H9 (cell line): ENCODE data around the gene SEPTIN2. TPM values are rescaled to one million over a fixed set of nuclear protein-coding genes. Genes with fewer than 3 reads are reported as not detected.

Experiments used
- DNase-seq: peaks from one replicate; pipeline ENCODE4 v3.0.0-alpha.2; 2017
- H2AFZ ChIP-seq: one replicate; pipeline ENCODE4 v1.6.1; 2013; ENCODE audit warnings: mild to moderate bottlenecking, low read length, control low read depth, moderate library complexity
- H2AK5ac ChIP-seq: 2 replicates; pipeline ENCODE4 v1.6.1; 2013; ENCODE audit warnings: low read length, control low read depth, mixed read lengths; ENCODE audit not compliant: insufficient read length
- H2BK120ac ChIP-seq: one replicate; pipeline ENCODE4 v1.6.1; 2013; ENCODE audit warnings: low read depth, mild to moderate bottlenecking, low read length, control low read depth, inconsistent platforms; ENCODE audit not compliant: poor library complexity, severe bottlenecking
- H2BK12ac ChIP-seq: 2 replicates; pipeline ENCODE4 v1.6.1; 2013; ENCODE audit warnings: low read length, control low read depth, mixed read lengths, low read depth; ENCODE audit not compliant: insufficient read length
- H2BK15ac ChIP-seq: 2 replicates; pipeline ENCODE4 v1.6.1; 2013; ENCODE audit warnings: low read depth, low read length, control low read depth
- H2BK20ac ChIP-seq: one replicate; pipeline ENCODE4 v1.6.1; 2013; ENCODE audit warnings: low read depth, mild to moderate bottlenecking, low read length, control low read depth, inconsistent platforms; ENCODE audit not compliant: poor library complexity, severe bottlenecking
- H2BK5ac ChIP-seq: 2 replicates; pipeline ENCODE4 v1.6.1; 2013; ENCODE audit warnings: low read length, control low read depth, mixed read lengths; ENCODE audit not compliant: insufficient read length
- H3K14ac ChIP-seq: 2 replicates; pipeline ENCODE4 v1.6.1; 2013; ENCODE audit warnings: low read length, control low read depth; ENCODE audit not compliant: insufficient read depth
- H3K18ac ChIP-seq: 2 replicates; pipeline ENCODE4 v1.6.1; 2013; ENCODE audit warnings: low read depth, mild to moderate bottlenecking, mixed read lengths, low read length, control low read depth; ENCODE audit not compliant: insufficient read length
- H3K23ac ChIP-seq: 2 replicates; pipeline ENCODE4 v1.6.1; 2013; ENCODE audit warnings: low read length, control low read depth, mixed read lengths, low read depth; ENCODE audit not compliant: insufficient read length
- H3K23me2 ChIP-seq: 2 replicates; pipeline ENCODE4 v1.6.1; 2013; ENCODE audit warnings: low read depth, mild to moderate bottlenecking, mixed read lengths, low read length, control low read depth; ENCODE audit not compliant: insufficient read length, poor library complexity, severe bottlenecking
- H3K27ac ChIP-seq: 2 replicates; pipeline ENCODE4 v1.5.1; 2013; ENCODE audit warnings: low read length, control low read depth, mixed read lengths, low read depth; ENCODE audit not compliant: insufficient read length
- H3K27me3 ChIP-seq: 2 replicates; pipeline ENCODE4 v1.6.1; 2013; ENCODE audit warnings: low read length, control low read depth, inconsistent platforms; ENCODE audit not compliant: insufficient read depth
- H3K4ac ChIP-seq: 2 replicates; pipeline ENCODE4 v1.6.1; 2013; ENCODE audit warnings: low read depth, mild to moderate bottlenecking, control low read depth, inconsistent platforms, low read length, moderate library complexity
- H3K4me1 ChIP-seq: 2 replicates; pipeline ENCODE4 v1.6.1; 2013; ENCODE audit warnings: low read length, control low read depth, inconsistent platforms; ENCODE audit not compliant: insufficient read depth
- H3K4me2 ChIP-seq: 2 replicates; pipeline ENCODE4 v1.6.1; 2013; ENCODE audit warnings: low read length, control low read depth, mixed read lengths; ENCODE audit not compliant: insufficient read length, insufficient read depth
- H3K56ac ChIP-seq: 2 replicates; pipeline ENCODE4 v1.6.1; 2013; ENCODE audit warnings: low read depth, mild to moderate bottlenecking, mixed read lengths, low read length, control low read depth; ENCODE audit not compliant: insufficient read length
- H3K79me1 ChIP-seq: 2 replicates; pipeline ENCODE4 v1.6.1; 2013; ENCODE audit warnings: low read depth, mild to moderate bottlenecking, moderate library complexity, low read length, control low read depth, inconsistent platforms; ENCODE audit not compliant: insufficient read depth, poor library complexity, severe bottlenecking
- H3K79me2 ChIP-seq: 2 replicates; pipeline ENCODE4 v1.6.1; 2013; ENCODE audit warnings: low read length, control low read depth, inconsistent platforms; ENCODE audit not compliant: insufficient read depth
- H3K9ac ChIP-seq: 2 replicates; pipeline ENCODE4 v1.6.1; 2013; ENCODE audit warnings: low read length, control low read depth, mixed read lengths; ENCODE audit not compliant: insufficient read length; ENCODE audit errors: extremely low read depth
- H3K9me3 ChIP-seq: one replicate; pipeline ENCODE4 v1.6.1; 2013; ENCODE audit warnings: low read depth, low read length, inconsistent platforms; ENCODE audit not compliant: control insufficient read depth
- H3T11ph ChIP-seq: one replicate; pipeline ENCODE4 v1.6.1; 2013; ENCODE audit warnings: mild to moderate bottlenecking, low read length, control low read depth, inconsistent platforms
- H4K20me1 ChIP-seq: one replicate; pipeline ENCODE4 v1.6.1; 2013; ENCODE audit not compliant: control insufficient read depth, insufficient read length, insufficient read depth
- H4K5ac ChIP-seq: 2 replicates; pipeline ENCODE4 v1.6.1; 2013; ENCODE audit warnings: low read depth, mild to moderate bottlenecking, mixed read lengths, low read length, control low read depth; ENCODE audit not compliant: insufficient read length
- H4K8ac ChIP-seq: replicated peaks from 2 replicates; pipeline ENCODE4 v1.6.1; 2013; ENCODE audit warnings: low read length, control low read depth, mixed read lengths, low read depth; ENCODE audit not compliant: insufficient read length
- H4K91ac ChIP-seq: 2 replicates; pipeline ENCODE4 v1.6.1; 2013; ENCODE audit warnings: low read depth, mild to moderate bottlenecking, moderate library complexity, mixed read lengths, low read length, control low read depth; ENCODE audit not compliant: insufficient read length
- H3K27ac Mint-ChIP-seq, 3 experiments: 2 replicates in 2 of 3; 3 replicates in 1 of 3; pipeline ENCODE4 v1.8.0; 2020 to 2021; ENCODE audit warnings: mixed read lengths in 3 of 3, mild to moderate bottlenecking in 1 of 3, moderate library complexity in 1 of 3
- H3K27me3 Mint-ChIP-seq: 2 replicates; pipeline ENCODE4 v1.8.0; 2021; ENCODE audit warnings: low read depth, mild to moderate bottlenecking, moderate library complexity, mixed read lengths
- H3K36me3 Mint-ChIP-seq, 3 experiments: 2 replicates in 2 of 3; 3 replicates in 1 of 3; pipeline ENCODE4 v1.8.0; 2020 to 2021; ENCODE audit warnings: low read depth in 3 of 3, mixed read lengths in 3 of 3; ENCODE audit not compliant: insufficient read depth in 1 of 3
- H3K4me1 Mint-ChIP-seq, 2 experiments: 2 replicates each; pipeline ENCODE4 v1.8.0; 2020; ENCODE audit warnings: mixed read lengths in 2 of 2
- H3K4me3 Mint-ChIP-seq, 2 experiments: 2 replicates in 1 of 2; 3 replicates in 1 of 2; pipeline ENCODE4 v1.8.0; 2020 to 2021; ENCODE audit warnings: mild to moderate bottlenecking in 2 of 2, mixed read lengths in 2 of 2, moderate library complexity in 1 of 2
- H3K9me3 Mint-ChIP-seq, 2 experiments: 2 replicates in 1 of 2; 3 replicates in 1 of 2; pipeline ENCODE4 v1.8.0; 2020; ENCODE audit warnings: mild to moderate bottlenecking in 2 of 2, mixed read lengths in 2 of 2, moderate library complexity in 1 of 2
- CTCF ChIP-seq: fragments of 200-600 bp; sonication (generic); conservative IDR thresholded peaks from 3 replicates; pipeline ENCODE4 v1.8.0; 2021; ENCODE audit warnings: antibody characterized with exemption, mild to moderate bottlenecking
- WGBS: extraction: QIAGEN DNeasy Blood & Tissue Kit; methylation state at CpG from one replicate; pipeline ENCODE4 v1.1.7; 2013; ENCODE audit warnings: missing lambda C conversion rate, low lambda C conversion rate, mixed read lengths; ENCODE audit not compliant: insufficient read length; ENCODE audit errors: extremely low coverage; 5-methylcytosine and 5-hydroxymethylcytosine counted together
- total RNA-seq: library from RNA; stranded (reverse); gene quantifications from 2 replicates; pipeline ENCODE4 v1.2.1, GENCODE V29; 2021

SEPTIN2 gene
- total RNA-seq, 1 experiment from 2014 or later, result 385 TPM

DNA sequence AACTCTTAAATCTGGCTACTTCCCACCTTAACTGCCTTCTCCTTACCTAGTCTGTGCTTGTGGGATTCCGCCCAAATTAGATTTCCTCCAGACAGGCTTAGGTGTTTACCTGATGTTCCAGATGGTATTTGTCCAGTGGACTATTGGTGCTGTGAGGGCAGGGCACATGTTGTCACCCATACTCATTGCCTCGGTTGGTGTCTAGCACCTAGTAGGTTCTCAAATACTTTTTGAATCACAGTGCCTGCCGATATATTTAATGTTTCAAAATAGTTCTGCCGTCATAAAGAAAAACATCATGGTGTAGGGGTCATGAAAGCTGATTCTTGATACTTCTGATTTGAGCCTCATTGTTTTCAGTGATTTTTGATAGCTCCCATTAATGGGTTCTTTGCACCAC, 1.1 kb downstream of the SEPTIN2 start:
- no peak for TF ChIP-seq CTCF
- Histone ChIP-seq H3K4me1 (peaks cover under 1% of the 10 kb centered on the region), H3K14ac (no peak overlapping the region), H3K56ac (no peak overlapping the region), H3T11ph (no peak overlapping the region), H3K27me3 (no peaks in the 10 kb centered on the region), H3K23ac (no peak overlapping the region), H3K79me2 (peaks cover 73% of the 10 kb centered on the region), H3K79me1 (no peaks in the 10 kb centered on the region), H2BK15ac (no peak overlapping the region), H4K8ac (no peak overlapping the region), H4K5ac (no peak overlapping the region), H3K9me3 (no peaks in the 10 kb centered on the region), H3K27ac (no peak overlapping the region), H3K4me2 (peak overlapping the region; percentile 95), H3K4ac (no peak overlapping the region), H3K9ac (peak overlapping the region; percentile 98), H2BK12ac (no peak overlapping the region), H2AK5ac (no peak overlapping the region), H2BK20ac (no peak overlapping the region), H3K23me2 (peaks cover 9% of the 10 kb centered on the region), H2AFZ (no peak overlapping the region), H4K20me1 (no peaks in the 10 kb centered on the region), H3K18ac (no peak overlapping the region), H4K91ac (no peak overlapping the region), H2BK5ac (no peak overlapping the region), H2BK120ac (no peak overlapping the region)
- no peak for DNase-seq
- Mint-ChIP-seq H3K9me3 (no peaks in the 10 kb centered on the region; a peak in 1 of 5 replicates), H3K27me3 (no peaks in the 10 kb centered on the region), H3K4me3 (peak overlapping the region; percentile 100), H3K27ac (peak overlapping the region; percentile 91 to 100 (median 99)), H3K36me3 (peaks cover 4 to 25% (median 21%) of the 10 kb centered on the region in 3 experiments; a peak in 6 of 7 replicates), H3K4me1 (peaks cover 59 to 60% of the 10 kb centered on the region in 2 experiments)
- WGBS, result no CpG with 5 or more reads among the region's 4 CpGs
